ENCODE results near the gene MORN2. TPM values are rescaled to one million over a fixed set of nuclear protein-coding genes. Genes with fewer than 3 reads are reported as not detected.

Gene MORN2
- total RNA-seq, 1 experiment from 2014 or later: 24.4 TPM

DNA sequence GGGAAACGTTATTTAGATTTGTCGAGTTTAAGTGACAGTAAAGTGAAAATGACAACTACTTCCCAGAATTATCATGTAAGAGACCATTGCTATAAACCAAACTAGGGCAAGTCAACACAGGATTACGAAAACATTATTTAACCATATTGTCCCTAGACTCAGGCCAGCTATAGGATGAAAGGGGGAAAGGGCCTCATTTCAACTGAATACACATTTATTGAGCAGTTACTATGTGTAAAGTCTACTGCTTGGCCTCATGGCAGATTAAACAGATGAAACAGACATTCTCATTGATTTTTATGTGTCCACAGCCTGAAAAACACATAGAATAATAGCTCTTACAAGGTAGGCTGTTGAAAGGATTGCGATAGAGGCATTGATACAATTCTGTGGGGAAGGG, 46.6 kb downstream of the MORN2 start:
- intact Hi-C loops (cut with micrococcal nuclease): no loop called here
- no TSS peak for BruUV-seq (replicated peaks)
- Histone ChIP-seq H3K4me1 (ENCODE audit: insufficient read depth, low read length) (no peaks in the 10 kb centered on the region), H3K9me3 (ENCODE audit: low read length) (no peaks in the 10 kb centered on the region), H3K4me2 (ENCODE audit: low read length) (no peak overlapping the region), H4K20me1 (ENCODE audit: low read length) (no peaks in the 10 kb centered on the region), H2AFZ (ENCODE audit: low read length) (no peak overlapping the region), H3K27ac (ENCODE audit: low read length) (no peak overlapping the region), H3K9me2 (replicated peaks; ENCODE audit: low read length) (no peaks in the 10 kb centered on the region), H3K27me3 (ENCODE audit: low read length) (no peaks in the 10 kb centered on the region), H3F3A (ENCODE audit: low read length, unreplicated experiment) (no peaks in the 10 kb centered on the region), H3K36me3 (ENCODE audit: low read depth, low read length) (no peaks in the 10 kb centered on the region), H3K9ac (ENCODE audit: low read length) (no peak overlapping the region), H3K79me2 (ENCODE audit: low read length) (no peaks in the 10 kb centered on the region), H3K4me3 (ENCODE audit: low read length) (no peak overlapping the region)
- ChIA-PET CTCF (no interaction called here), POLR2A (ENCODE audit: unreplicated experiment) (no interaction called here)
- TF ChIP-seq EZH2phosphoT487 (IDR thresholded peaks at IDR 0.05; ENCODE audit: borderline replicate concordance, low read length): no peak
- TF ChIP-seq EZH2 (IDR thresholded peaks at IDR 0.05; ENCODE audit: low read length, unreplicated experiment): no peak
- TF ChIP-seq, protein P1, sequence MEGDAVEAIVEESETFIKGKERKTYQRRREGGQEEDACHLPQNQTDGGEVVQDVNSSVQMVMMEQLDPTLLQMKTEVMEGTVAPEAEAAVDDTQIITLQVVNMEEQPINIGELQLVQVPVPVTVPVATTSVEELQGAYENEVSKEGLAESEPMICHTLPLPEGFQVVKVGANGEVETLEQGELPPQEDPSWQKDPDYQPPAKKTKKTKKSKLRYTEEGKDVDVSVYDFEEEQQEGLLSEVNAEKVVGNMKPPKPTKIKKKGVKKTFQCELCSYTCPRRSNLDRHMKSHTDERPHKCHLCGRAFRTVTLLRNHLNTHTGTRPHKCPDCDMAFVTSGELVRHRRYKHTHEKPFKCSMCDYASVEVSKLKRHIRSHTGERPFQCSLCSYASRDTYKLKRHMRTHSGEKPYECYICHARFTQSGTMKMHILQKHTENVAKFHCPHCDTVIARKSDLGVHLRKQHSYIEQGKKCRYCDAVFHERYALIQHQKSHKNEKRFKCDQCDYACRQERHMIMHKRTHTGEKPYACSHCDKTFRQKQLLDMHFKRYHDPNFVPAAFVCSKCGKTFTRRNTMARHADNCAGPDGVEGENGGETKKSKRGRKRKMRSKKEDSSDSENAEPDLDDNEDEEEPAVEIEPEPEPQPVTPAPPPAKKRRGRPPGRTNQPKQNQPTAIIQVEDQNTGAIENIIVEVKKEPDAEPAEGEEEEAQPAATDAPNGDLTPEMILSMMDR (conservative IDR thresholded peaks at IDR 0.05; ENCODE audit: low read depth, low read length): no peak
- DNase-seq: no peak
- ATAC-seq: no peak

DNA sequence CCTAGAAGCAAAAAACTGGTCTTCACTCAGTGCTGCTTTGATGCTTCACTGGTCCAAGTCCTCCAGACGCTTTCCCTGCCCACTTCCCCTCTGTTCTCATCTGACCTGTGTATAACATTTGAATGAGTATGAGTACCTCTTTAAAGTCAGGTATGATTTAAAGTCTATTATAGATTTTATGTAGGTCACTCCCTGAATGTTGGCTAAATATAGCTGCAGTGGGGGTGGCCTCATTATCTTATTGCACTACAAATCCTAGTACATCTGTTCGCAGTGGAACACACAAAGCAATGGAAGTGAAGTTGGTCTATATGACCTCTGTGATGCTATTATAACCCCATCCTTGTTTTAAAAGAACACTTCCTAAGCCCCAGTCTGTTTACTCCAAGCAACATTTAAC, 47.1 kb downstream of the MORN2 start:
- H3K36me3 ChIP-seq (ENCODE audit: low read depth, low read length): no peaks in the 10 kb centered on the region
- no peaks in the 10 kb centered on the region for H3K9me3 ChIP-seq (ENCODE audit: low read length)
- TF ChIP-seq, protein P1 (conservative IDR thresholded peaks at IDR 0.05; ENCODE audit: low read depth, low read length): no peak
- TF ChIP-seq EZH2 (IDR thresholded peaks at IDR 0.05; ENCODE audit: low read length, unreplicated experiment) (no peak), EZH2phosphoT487 (IDR thresholded peaks at IDR 0.05; ENCODE audit: borderline replicate concordance, low read length) (no peak)
- H3K27ac ChIP-seq (ENCODE audit: low read length): no peak overlapping the region
- no peaks in the 10 kb centered on the region for H3K9me2 ChIP-seq (replicated peaks; ENCODE audit: low read length)
- intact Hi-C loops (cut with micrococcal nuclease): no loop called here
- CTCF ChIA-PET: interaction anchor here (0.6 kb wide), 1 partner anchor 18 kb away, joined by 3 read pairs; no protein-coding TSS in a partner anchor
- H2AFZ ChIP-seq (ENCODE audit: low read length): no peak overlapping the region
- H3K4me2 ChIP-seq (ENCODE audit: low read length): no peak overlapping the region
- H4K20me1 ChIP-seq (ENCODE audit: low read length): no peaks in the 10 kb centered on the region
- POLR2A ChIA-PET (ENCODE audit: unreplicated experiment): no interaction called here
- H3K79me2 ChIP-seq (ENCODE audit: low read length): no peaks in the 10 kb centered on the region
- DNase-seq: no peak
- no peak overlapping the region for H3K4me3 ChIP-seq (ENCODE audit: low read length)
- BruUV-seq (replicated peaks): no TSS peak
- no peaks in the 10 kb centered on the region for H3K27me3 ChIP-seq (ENCODE audit: low read length)
- no peak overlapping the region for H3K9ac ChIP-seq (ENCODE audit: low read length)
- ATAC-seq: no peak
- H3K4me1 ChIP-seq (ENCODE audit: insufficient read depth, low read length): no peaks in the 10 kb centered on the region
- no peaks in the 10 kb centered on the region for H3F3A ChIP-seq (ENCODE audit: low read length, unreplicated experiment)

DNA sequence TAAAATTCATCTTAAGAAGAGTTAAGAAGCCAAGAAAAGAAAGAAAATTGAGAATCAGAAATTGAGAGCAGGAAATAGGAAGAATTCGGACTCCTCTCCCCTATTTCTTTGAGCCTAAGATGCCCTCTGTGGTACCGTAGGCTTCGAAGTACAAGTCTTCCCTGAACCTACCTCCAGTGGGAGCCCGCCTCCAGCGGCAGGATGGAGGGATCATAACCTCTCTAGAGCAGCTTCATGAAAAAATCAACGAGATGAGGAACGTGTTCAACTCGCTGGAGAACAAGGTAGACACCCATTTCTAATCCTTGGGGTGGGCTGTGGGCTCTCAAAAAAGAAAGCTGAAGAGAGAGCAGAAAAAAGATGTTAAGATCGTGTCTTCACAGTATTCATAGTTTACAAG, 50.2 kb downstream of the MORN2 start:
- no TSS peak for BruUV-seq (replicated peaks)
- Histone ChIP-seq H3K4me2 (ENCODE audit: low read length) (no peak overlapping the region), H3K79me2 (ENCODE audit: low read length) (no peaks in the 10 kb centered on the region), H2AFZ (ENCODE audit: low read length) (no peak overlapping the region), H3K4me3 (ENCODE audit: low read length) (no peak overlapping the region), H4K20me1 (ENCODE audit: low read length) (no peaks in the 10 kb centered on the region), H3K27ac (ENCODE audit: low read length) (no peak overlapping the region), H3K9ac (ENCODE audit: low read length) (no peak overlapping the region), H3K9me2 (replicated peaks; ENCODE audit: low read length) (no peaks in the 10 kb centered on the region), H3K27me3 (ENCODE audit: low read length) (no peaks in the 10 kb centered on the region), H3F3A (ENCODE audit: low read length, unreplicated experiment) (no peaks in the 10 kb centered on the region), H3K4me1 (ENCODE audit: insufficient read depth, low read length) (no peaks in the 10 kb centered on the region), H3K9me3 (ENCODE audit: low read length) (no peaks in the 10 kb centered on the region), H3K36me3 (ENCODE audit: low read depth, low read length) (no peaks in the 10 kb centered on the region)
- no peak for TF ChIP-seq EZH2phosphoT487 (IDR thresholded peaks at IDR 0.05; ENCODE audit: borderline replicate concordance, low read length)
- no peak for TF ChIP-seq EZH2 (IDR thresholded peaks at IDR 0.05; ENCODE audit: low read length, unreplicated experiment)
- TF ChIP-seq, protein P1 (conservative IDR thresholded peaks at IDR 0.05; ENCODE audit: low read depth, low read length): no peak
- intact Hi-C loops (cut with micrococcal nuclease): no loop called here
- ATAC-seq (no peak), DNase-seq (no peak)
- ChIA-PET POLR2A (ENCODE audit: unreplicated experiment) (no interaction called here), CTCF (interaction anchor here (0.5 kb wide), 1 partner anchor 171 kb away, joined by 3 read pairs; no protein-coding TSS in a partner anchor)
